ENCODE measurements around the gene CCDC195. TPM values are rescaled to one million over a fixed set of nuclear protein-coding genes. Genes with fewer than 3 reads are reported as not detected.

Gene CCDC195
- total RNA-seq (not detected), polyA plus RNA-seq (not detected)
- long read RNA-seq, donor 1: 0 reads
- long read RNA-seq, donor 2: 0 reads
- long read RNA-seq, donor 3: 0 reads
- long read RNA-seq, donor 4: 0 reads
- long read RNA-seq, donor 5: 0 reads

- no peaks in the 10 kb centered on the region for H3K36me3 ChIP-seq (ENCODE audit: control insufficient read depth in 4 of 4, insufficient read depth in 4 of 4, low read length in 4 of 4)
- DNase-seq: no peak
- no peak within 1 kb of the TSS for H3K4me3 ChIP-seq
- no peak within 1 kb of the TSS for H3K27ac ChIP-seq (ENCODE audit: low read depth in 1 of 2, low read length in 1 of 2)
- ATAC-seq (ENCODE audit: insufficient read depth, low FRiP score): no peak
- 93 to 94% methylated on average over 5 of the region's 5 CpGs for WGBS, 2 donors
- no peak for TF ChIP-seq CTCF (IDR thresholded peaks at IDR 0.05; ENCODE audit: control extremely low read depth, extremely low read depth)
- no peaks in the 10 kb centered on the region for H3K27me3 ChIP-seq (ENCODE audit: control insufficient read depth in 3 of 3, insufficient read depth in 3 of 3, low read length in 2 of 3)
- no peaks in the 10 kb centered on the region for H3K4me1 ChIP-seq (ENCODE audit: control insufficient read depth in 5 of 5, insufficient read depth in 5 of 5, low read length in 5 of 5)
- peaks cover 0 to 3% (median 1%) of the 10 kb centered on the region in 4 donors for H3K9me3 ChIP-seq (ENCODE audit: control insufficient read depth in 4 of 4, insufficient read depth in 3 of 4, low read length in 3 of 4)
- no peak within 1 kb of the TSS for H3K9ac ChIP-seq (ENCODE audit: insufficient read depth in 1 of 2, low read length in 2 of 2)
Measured at GRCh38 chr2:224716201-224716600, at the start of gene CCDC195. Gene CCDC195, minus strand, starts transcription at chr2:224716365. Its CDS starts 0 bp downstream, at chr2:224716365.

- no peak for TF ChIP-seq CTCF (IDR thresholded peaks at IDR 0.05; ENCODE audit: control extremely low read depth, extremely low read depth)
- DNase-seq (no peak), ATAC-seq (ENCODE audit: insufficient read depth, low FRiP score) (no peak)
- peaks cover 0 to 43% (median 21%) of the 10 kb centered on the region in 4 donors for H3K36me3 ChIP-seq (ENCODE audit: control insufficient read depth in 4 of 4, insufficient read depth in 4 of 4, low read length in 4 of 4)
- H3K27me3 ChIP-seq (ENCODE audit: control insufficient read depth in 3 of 3, insufficient read depth in 3 of 3, low read length in 2 of 3): no peaks in the 10 kb centered on the region
- no peak overlapping the region for H3K27ac ChIP-seq (ENCODE audit: low read depth in 1 of 2, low read length in 1 of 2)
- H3K4me1 ChIP-seq (ENCODE audit: control insufficient read depth in 5 of 5, insufficient read depth in 5 of 5, low read length in 5 of 5): no peaks in the 10 kb centered on the region
- WGBS, 2 donors: 88 to 91% methylated on average over 2 of the region's 2 CpGs
- no peaks in the 10 kb centered on the region for H3K9me3 ChIP-seq (ENCODE audit: control insufficient read depth in 4 of 4, insufficient read depth in 3 of 4, low read length in 3 of 4)
- no peak overlapping the region for H3K9ac ChIP-seq (ENCODE audit: insufficient read depth in 1 of 2, low read length in 2 of 2)
- H3K4me3 ChIP-seq: no peak overlapping the region
Measured at GRCh38 chr2:224764565-224765236, 48.5 kb upstream of the CCDC195 start.

- DNase-seq: no peak
- 92 to 94% methylated on average over 3 of the region's 3 CpGs for WGBS, 2 donors
- no peak overlapping the region for H3K27ac ChIP-seq (ENCODE audit: low read depth in 1 of 2, low read length in 1 of 2)
Measured at GRCh38 chr2:224757934-224758548, 41.9 kb upstream of the CCDC195 start.

More at GRCh38 chr2:224757934-224758548, 41.9 kb upstream of the CCDC195 start:
- H3K9me3 ChIP-seq (ENCODE audit: control insufficient read depth in 4 of 4, insufficient read depth in 3 of 4, low read length in 3 of 4): peaks cover 0 to 8% (median 6%) of the 10 kb centered on the region in 4 donors
- H3K9ac ChIP-seq (ENCODE audit: insufficient read depth in 1 of 2, low read length in 2 of 2): no peak overlapping the region
- no peaks in the 10 kb centered on the region for H3K27me3 ChIP-seq (ENCODE audit: control insufficient read depth in 3 of 3, insufficient read depth in 3 of 3, low read length in 2 of 3)
- H3K36me3 ChIP-seq (ENCODE audit: control insufficient read depth in 4 of 4, insufficient read depth in 4 of 4, low read length in 4 of 4): peaks cover 0 to 27% (median 9%) of the 10 kb centered on the region in 4 donors
- ATAC-seq (ENCODE audit: insufficient read depth, low FRiP score): no peak
- peaks cover 0 to 2% (median 0%) of the 10 kb centered on the region in 5 donors for H3K4me1 ChIP-seq (ENCODE audit: control insufficient read depth in 5 of 5, insufficient read depth in 5 of 5, low read length in 5 of 5)
- no peak for TF ChIP-seq CTCF (IDR thresholded peaks at IDR 0.05; ENCODE audit: control extremely low read depth, extremely low read depth)
- no peak overlapping the region for H3K4me3 ChIP-seq
